Stimulated activated CD4-positive, alpha-beta T cell treated with anti-CD3 and anti-CD28 coated beads, Interleukin-12 subunit alpha, Interleukin-12 subunit beta, amount 100 ng/mL, for 24 hours (primary cell): ENCODE data around the gene PELI2.

ENCODE experiments used
- DNase-seq, 2 experiments: peaks; one replicate each; pipeline ENCODE4 v3.0.0-alpha.2; 2020; ENCODE audit warnings: low read depth in 2 of 2

PELI2 gene

GRCh38 chr14:56205881-56206280 lies 87.7 kb downstream of the PELI2 start:
- DNase-seq: no peak

GRCh38 chr14:56206596-56206995 lies 88.4 kb downstream of the PELI2 start:
- no peak for DNase-seq

GRCh38 chr14:56207626-56208292 lies 89.5 kb downstream of the PELI2 start:
- DNase-seq: no peak

- DNase-seq: no peak
Measured at GRCh38 chr14:56208520-56208919, 90.3 kb downstream of the PELI2 start.

GRCh38 chr14:56210571-56210970 lies 92.4 kb downstream of the PELI2 start:
- no peak for DNase-seq

GRCh38 chr14:56211084-56211483 lies 92.9 kb downstream of the PELI2 start:
- DNase-seq: no peak

GRCh38 chr14:56211844-56212243 lies 93.6 kb downstream of the PELI2 start:
- DNase-seq: no peak

GRCh38 chr14:56212521-56212920 lies 94.3 kb downstream of the PELI2 start:
- no peak for DNase-seq

- DNase-seq: no peak
Measured at GRCh38 chr14:56213306-56213705, 95.1 kb downstream of the PELI2 start.

- DNase-seq: no peak
Measured at GRCh38 chr14:56215180-56215579, 97.0 kb downstream of the PELI2 start.

GRCh38 chr14:56216626-56217379 lies 98.6 kb downstream of the PELI2 start:
- DNase-seq: no peak

- DNase-seq: no peak
Measured at GRCh38 chr14:56217380-56218045, 99.3 kb downstream of the PELI2 start.

- DNase-seq: no peak
Measured at GRCh38 chr14:56219666-56220413, 101.6 kb downstream of the PELI2 start.

GRCh38 chr14:56221382-56222128 lies 103.3 kb downstream of the PELI2 start:
- no peak for DNase-seq

- DNase-seq: no peak
Measured at GRCh38 chr14:56224229-56224628, 106.0 kb downstream of the PELI2 start.

- DNase-seq: no peak
Measured at GRCh38 chr14:56224691-56225681, 106.8 kb downstream of the PELI2 start.

- no peak for DNase-seq
Measured at GRCh38 chr14:56235388-56235787, 117.2 kb downstream of the PELI2 start.

- no peak for DNase-seq
Measured at GRCh38 chr14:56237398-56237797, 119.2 kb downstream of the PELI2 start.

- no peak for DNase-seq
Measured at GRCh38 chr14:56241461-56241860, 123.2 kb downstream of the PELI2 start.

GRCh38 chr14:56243110-56243509 lies 124.9 kb downstream of the PELI2 start:
- no peak for DNase-seq
